HEK293T (cell line): Measurements from ENCODE around the gene CUX1.
"Not testable (repeated sequence)": the region's sequence is repeated elsewhere in the genome, so short reads cannot be mapped to it uniquely, and the experiment has no call there.

Experiments
- BHLHE40 ChIP-seq: fragments of 450-650 bp; IDR thresholded peaks from 2 replicates; pipeline ENCODE4 v1.6.1; 2016; ENCODE audit warnings: mild to moderate bottlenecking, moderate library complexity, borderline replicate concordance
- CTBP1 ChIP-seq: fragments of 450-650 bp; IDR thresholded peaks from 2 replicates; pipeline ENCODE4 v1.6.1; 2016; ENCODE audit warnings: borderline replicate concordance
- FOXK2 ChIP-seq: fragments of 450-650 bp; IDR thresholded peaks from 2 replicates; pipeline ENCODE4 v1.6.1; 2016; ENCODE audit warnings: mild to moderate bottlenecking
- FOXM1 ChIP-seq: fragments of 450-650 bp; IDR thresholded peaks from 2 replicates; pipeline ENCODE4 v1.6.1; 2017; ENCODE audit warnings: mild to moderate bottlenecking, borderline replicate concordance
- HDGF ChIP-seq: fragments of 450-650 bp; IDR thresholded peaks from 2 replicates; pipeline ENCODE4 v1.6.1; 2017; ENCODE audit warnings: antibody characterized with exemption, borderline replicate concordance
- L3MBTL2 ChIP-seq: fragments of 450-650 bp; conservative IDR thresholded peaks from 2 replicates; pipeline ENCODE4 v1.6.1; 2016; ENCODE audit warnings: mild to moderate bottlenecking
- NFRKB ChIP-seq: fragments of 450-650 bp; IDR thresholded peaks from 2 replicates; pipeline ENCODE4 v1.6.1; 2016; ENCODE audit warnings: mild to moderate bottlenecking, moderate library complexity
- SP1 ChIP-seq: fragments of 450-650 bp; IDR thresholded peaks from 2 replicates; pipeline ENCODE4 v1.6.1; 2017
- SUZ12 ChIP-seq: fragments of 450-650 bp; IDR thresholded peaks from 2 replicates; pipeline ENCODE4 v1.6.1; 2016; ENCODE audit warnings: mild to moderate bottlenecking
- ZNF384 ChIP-seq: fragments of 450-650 bp; IDR thresholded peaks from 2 replicates; pipeline ENCODE4 v1.6.1; 2016

- TF ChIP-seq SP1, L3MBTL2, BHLHE40, HDGF, ZNF384, NFRKB, SUZ12, FOXM1, CTBP1, FOXK2: not testable (repeated sequence)
Observed at GRCh38 chr7:102042796-102043195, 225.4 kb downstream of the CUX1 start.
